ENCODE measurements around the gene NR2F2. TPM values are rescaled to one million over a fixed set of nuclear protein-coding genes. Genes with fewer than 3 reads are reported as not detected.
A peak's percentile ranks its signal among the peaks of the same experiment; 100 is the strongest.

Gene NR2F2
- total and polyA plus RNA-seq, 10 donors, result 18.6 to 256 (median 111) TPM

DNA sequence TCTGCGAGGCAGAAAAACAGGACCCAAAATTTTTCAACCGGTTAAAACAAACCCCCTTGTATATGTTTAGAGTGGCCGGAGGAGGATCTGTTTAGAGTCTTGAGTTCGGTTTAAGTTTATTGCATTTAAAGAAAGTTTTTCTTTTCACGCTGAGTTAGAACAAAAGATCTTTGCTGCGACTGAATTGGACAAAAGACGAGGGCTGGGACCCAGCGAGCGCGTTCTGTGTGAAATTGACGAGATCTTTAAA is 9.8 kb downstream of the NR2F2 start:
- peaks cover 0 to 2% (median 0%) of the 10 kb centered on the region in 8 donors for H3K9me3 ChIP-seq
- WGBS, 5 donors, result 4 to 8% (median 7%) methylated on average over 11 of the region's 11 CpGs
- intact Hi-C loops (cut with DNase I; ENCODE audit: low total_unique reads), result loop anchor here (5.0 kb wide), 1 partner anchor 1078 kb away; no protein-coding TSS in a partner anchor
- H3K36me3 ChIP-seq, result peaks cover 0 to 27% (median 3%) of the 10 kb centered on the region in 6 donors
- peaks cover 0 to 100% (median 45%) of the 10 kb centered on the region in 7 donors for H3K27me3 ChIP-seq (replicated peaks in 1 of 7)
- no peak for DNase-seq
- H3K27ac ChIP-seq, result peak overlapping the region; percentile 75 to 93 (median 90)
- TF ChIP-seq POLR2A (IDR thresholded peaks at IDR 0.05) (no peak), POLR2AphosphoS5 (IDR thresholded peaks at IDR 0.05) (no peak)
- TF ChIP-seq, protein P1, sequence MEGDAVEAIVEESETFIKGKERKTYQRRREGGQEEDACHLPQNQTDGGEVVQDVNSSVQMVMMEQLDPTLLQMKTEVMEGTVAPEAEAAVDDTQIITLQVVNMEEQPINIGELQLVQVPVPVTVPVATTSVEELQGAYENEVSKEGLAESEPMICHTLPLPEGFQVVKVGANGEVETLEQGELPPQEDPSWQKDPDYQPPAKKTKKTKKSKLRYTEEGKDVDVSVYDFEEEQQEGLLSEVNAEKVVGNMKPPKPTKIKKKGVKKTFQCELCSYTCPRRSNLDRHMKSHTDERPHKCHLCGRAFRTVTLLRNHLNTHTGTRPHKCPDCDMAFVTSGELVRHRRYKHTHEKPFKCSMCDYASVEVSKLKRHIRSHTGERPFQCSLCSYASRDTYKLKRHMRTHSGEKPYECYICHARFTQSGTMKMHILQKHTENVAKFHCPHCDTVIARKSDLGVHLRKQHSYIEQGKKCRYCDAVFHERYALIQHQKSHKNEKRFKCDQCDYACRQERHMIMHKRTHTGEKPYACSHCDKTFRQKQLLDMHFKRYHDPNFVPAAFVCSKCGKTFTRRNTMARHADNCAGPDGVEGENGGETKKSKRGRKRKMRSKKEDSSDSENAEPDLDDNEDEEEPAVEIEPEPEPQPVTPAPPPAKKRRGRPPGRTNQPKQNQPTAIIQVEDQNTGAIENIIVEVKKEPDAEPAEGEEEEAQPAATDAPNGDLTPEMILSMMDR (IDR thresholded peaks at IDR 0.05 in 8 of 11, conservative IDR thresholded peaks at IDR 0.05 in 3 of 11), result no peak
- peak overlapping the region; percentile 21 to 80 (median 56) for H3K4me3 ChIP-seq
- H3K4me1 ChIP-seq, result peaks cover 0 to 29% (median 7%) of the 10 kb centered on the region in 6 donors

DNA sequence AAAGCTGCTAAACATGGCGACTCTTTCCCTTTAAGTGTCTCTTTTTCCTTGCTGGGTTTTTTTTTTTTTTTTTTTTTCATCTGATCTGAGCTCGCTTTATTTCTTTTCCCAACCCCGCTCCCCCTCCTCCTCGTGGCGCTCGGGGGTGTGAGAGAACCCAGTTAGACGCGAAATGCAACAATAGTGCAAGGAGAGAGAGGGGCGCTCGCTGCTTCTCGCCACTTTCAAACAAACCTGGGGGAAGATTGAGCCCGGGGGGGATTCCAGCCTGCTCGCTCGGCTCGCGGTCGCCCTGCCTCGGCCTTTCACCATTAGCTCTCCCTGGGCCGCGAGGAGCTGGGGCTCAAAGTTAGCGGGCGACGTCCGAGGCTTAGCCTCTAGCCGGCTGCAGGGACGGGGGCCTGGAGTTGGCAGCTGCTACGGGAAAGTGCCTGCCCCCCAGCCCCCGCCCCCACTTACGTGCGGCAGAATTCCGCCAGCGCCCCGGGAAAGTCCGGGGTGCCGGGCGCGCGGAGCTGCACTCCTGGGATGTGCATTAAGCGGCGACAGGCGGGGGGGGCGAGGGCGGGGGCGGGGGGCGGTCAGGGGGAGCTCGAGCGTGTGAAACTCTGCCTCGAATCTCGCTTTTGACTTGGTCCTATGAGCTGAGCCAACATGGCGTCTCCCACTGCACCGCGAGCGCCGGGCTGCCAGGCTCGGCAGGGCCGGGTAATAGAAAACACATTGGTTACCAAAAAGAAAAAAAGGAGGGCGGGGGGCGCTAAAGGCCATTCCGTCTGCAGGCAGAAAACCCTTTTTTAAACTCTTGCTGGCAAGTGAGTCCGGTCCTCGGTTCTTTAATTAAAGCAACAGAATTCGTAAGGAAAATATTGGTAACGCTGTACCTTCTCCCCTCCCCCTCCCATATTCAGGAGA is 10.4 kb downstream of the NR2F2 start:
- H3K9me3 ChIP-seq, result peaks cover 0 to 2% (median 0%) of the 10 kb centered on the region in 8 donors
- H3K27ac ChIP-seq, result peak overlapping the region; percentile 75 to 93 (median 90)
- H3K36me3 ChIP-seq, result peaks cover 0 to 22% (median 1%) of the 10 kb centered on the region in 6 donors
- peak overlapping the region; percentile 21 to 80 (median 56) for H3K4me3 ChIP-seq
- WGBS, 5 donors, result 3 to 8% (median 5%) methylated on average over 51 to 63 of the region's 63 CpGs
- no peak for DNase-seq
- peaks cover 0 to 100% (median 51%) of the 10 kb centered on the region in 7 donors for H3K27me3 ChIP-seq (replicated peaks in 1 of 7)
- TF ChIP-seq, protein P1 (IDR thresholded peaks at IDR 0.05 in 8 of 11, conservative IDR thresholded peaks at IDR 0.05 in 3 of 11), result no peak
- TF ChIP-seq POLR2AphosphoS5 (IDR thresholded peaks at IDR 0.05) (peak; percentile 30 to 74 (median 52)), POLR2A (IDR thresholded peaks at IDR 0.05) (no peak)
- peaks cover 0 to 35% (median 9%) of the 10 kb centered on the region in 6 donors for H3K4me1 ChIP-seq
- intact Hi-C loops (cut with DNase I; ENCODE audit: low total_unique reads), result loop anchor here (5.0 kb wide), 1 partner anchor 1079 kb away; no protein-coding TSS in a partner anchor

DNA sequence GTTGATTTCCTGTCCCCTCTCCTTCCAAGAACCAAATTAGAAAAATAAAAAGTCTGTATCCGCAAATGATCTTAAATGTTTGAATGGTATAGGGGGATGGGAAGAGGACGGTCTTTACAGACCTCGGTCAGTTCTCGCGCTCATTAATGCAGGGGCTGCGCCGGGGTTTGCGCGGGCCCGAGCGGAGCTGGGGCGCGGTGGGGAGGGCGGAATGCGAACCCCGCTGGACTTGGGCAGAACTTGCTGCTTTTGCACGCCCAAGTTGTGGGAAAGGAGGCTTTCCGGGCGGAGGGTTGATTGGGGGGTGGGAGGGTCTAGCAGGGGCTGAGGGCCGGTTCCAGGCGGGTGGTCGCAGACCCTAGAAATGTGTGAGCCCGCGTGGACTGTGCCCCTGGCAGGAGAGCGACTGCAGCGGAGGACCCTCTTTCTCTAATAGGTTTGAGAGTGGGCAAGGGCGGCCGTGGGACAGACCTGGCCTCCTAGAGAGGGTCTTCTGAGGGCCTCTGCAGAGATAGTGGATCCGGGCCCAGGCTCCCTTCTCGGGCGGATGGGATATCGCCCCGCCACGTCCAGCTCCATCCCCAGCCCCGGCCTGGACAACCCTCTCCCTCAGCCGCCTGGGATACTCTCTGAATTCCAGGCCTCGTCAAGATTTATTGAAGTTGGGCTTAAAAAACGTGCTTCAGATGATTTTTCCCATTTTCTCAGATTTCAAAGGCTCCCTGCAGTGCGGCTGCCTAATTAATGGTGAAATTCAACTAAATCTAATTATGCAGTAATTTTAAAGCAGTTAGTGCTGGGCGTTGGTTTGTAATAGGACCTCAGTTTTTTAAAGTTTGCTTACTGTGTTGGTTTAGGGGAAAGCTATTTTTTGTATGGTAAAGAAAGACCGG is 11.3 kb downstream of the NR2F2 start:
- WGBS, 5 donors, result 7 to 17% (median 10%) methylated on average over 38 to 41 of the region's 41 CpGs
- Histone ChIP-seq H3K4me3 (peak overlapping the region; percentile 21 to 80 (median 56)), H3K36me3 (peaks cover 0 to 13% (median 1%) of the 10 kb centered on the region in 6 donors), H3K27ac (peak overlapping the region; percentile 75 to 93 (median 90)), H3K27me3 (replicated peaks in 1 of 7) (peaks cover 0 to 100% (median 58%) of the 10 kb centered on the region in 7 donors), H3K9me3 (peaks cover 0 to 2% (median 0%) of the 10 kb centered on the region in 8 donors), H3K4me1 (peaks cover 0 to 43% (median 10%) of the 10 kb centered on the region in 6 donors)
- DNase-seq, result no peak
- TF ChIP-seq POLR2A (IDR thresholded peaks at IDR 0.05) (no peak), POLR2AphosphoS5 (IDR thresholded peaks at IDR 0.05) (peak in 2 of 3 donors; percentile 70 to 79)
- TF ChIP-seq, protein P1 (IDR thresholded peaks at IDR 0.05 in 8 of 11, conservative IDR thresholded peaks at IDR 0.05 in 3 of 11), result no peak
- intact Hi-C loops (cut with DNase I; ENCODE audit: low total_unique reads), result loop anchor here (5.0 kb wide), 1 partner anchor 1079 kb away; no protein-coding TSS in a partner anchor

Measured in spleen (tissue), 11 donors.